Measurements from ENCODE around the gene MMAB.

DNA sequence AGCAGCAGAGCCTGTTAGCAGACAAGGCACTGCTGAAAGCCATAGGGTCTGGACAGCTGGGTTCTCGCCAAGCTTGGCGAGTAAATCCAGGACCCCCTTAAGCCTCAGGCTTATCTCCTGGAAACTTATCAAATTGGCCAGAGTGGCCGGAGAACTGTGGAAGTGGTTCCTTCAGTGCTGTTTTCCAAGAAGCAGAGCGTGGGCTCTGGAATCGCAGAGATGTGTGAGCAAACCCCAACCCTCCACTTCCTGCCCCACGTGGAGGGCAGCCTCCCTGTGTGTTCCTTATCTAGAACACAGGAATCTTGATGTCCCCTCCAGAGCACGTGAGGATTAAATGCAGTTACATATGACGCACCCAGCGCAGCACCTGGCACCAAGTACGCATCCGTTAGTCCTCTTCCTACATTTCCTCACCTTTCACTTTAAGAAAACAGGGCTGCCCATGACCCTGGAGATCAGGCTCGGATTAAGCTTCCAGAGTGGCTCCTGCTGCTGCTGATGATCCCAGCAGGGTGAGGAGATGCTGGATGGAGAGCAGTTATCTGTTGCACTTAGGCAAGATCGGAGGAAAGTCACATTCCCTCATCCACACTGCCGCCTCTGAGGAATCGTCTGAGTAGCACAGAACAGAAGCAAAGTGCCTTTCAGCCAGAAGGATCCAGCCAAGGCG lies 35.0 kb downstream of the MMAB start:
- TF ChIP-seq, protein P1, sequence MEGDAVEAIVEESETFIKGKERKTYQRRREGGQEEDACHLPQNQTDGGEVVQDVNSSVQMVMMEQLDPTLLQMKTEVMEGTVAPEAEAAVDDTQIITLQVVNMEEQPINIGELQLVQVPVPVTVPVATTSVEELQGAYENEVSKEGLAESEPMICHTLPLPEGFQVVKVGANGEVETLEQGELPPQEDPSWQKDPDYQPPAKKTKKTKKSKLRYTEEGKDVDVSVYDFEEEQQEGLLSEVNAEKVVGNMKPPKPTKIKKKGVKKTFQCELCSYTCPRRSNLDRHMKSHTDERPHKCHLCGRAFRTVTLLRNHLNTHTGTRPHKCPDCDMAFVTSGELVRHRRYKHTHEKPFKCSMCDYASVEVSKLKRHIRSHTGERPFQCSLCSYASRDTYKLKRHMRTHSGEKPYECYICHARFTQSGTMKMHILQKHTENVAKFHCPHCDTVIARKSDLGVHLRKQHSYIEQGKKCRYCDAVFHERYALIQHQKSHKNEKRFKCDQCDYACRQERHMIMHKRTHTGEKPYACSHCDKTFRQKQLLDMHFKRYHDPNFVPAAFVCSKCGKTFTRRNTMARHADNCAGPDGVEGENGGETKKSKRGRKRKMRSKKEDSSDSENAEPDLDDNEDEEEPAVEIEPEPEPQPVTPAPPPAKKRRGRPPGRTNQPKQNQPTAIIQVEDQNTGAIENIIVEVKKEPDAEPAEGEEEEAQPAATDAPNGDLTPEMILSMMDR (IDR thresholded peaks at IDR 0.05; ENCODE audit: poor library complexity) = no peak
- no peak for TF ChIP-seq EZH2 (IDR thresholded peaks at IDR 0.05; ENCODE audit: borderline replicate concordance)

All from hepatocyte (in vitro differentiated cells).